MM.1S (cell line): ENCODE results near the gene ATG10.
"Not testable (repeated sequence)": the region's sequence is repeated elsewhere in the genome, so short reads cannot be mapped to it uniquely, and the experiment has no call there.

Experiments
- DNase-seq: peaks from one replicate; pipeline ENCODE4 v3.0.0-alpha.2; 2015
- H2AFZ ChIP-seq: fragments of 300-600 bp; sonication (generic); 2 replicates; pipeline ENCODE4 v1.6.0; 2016; ENCODE audit warnings: antibody characterized with exemption, low read length
- H3F3A ChIP-seq: fragments of 300-600 bp; sonication (generic); 2 replicates; pipeline ENCODE4 v1.6.1; 2016; ENCODE audit warnings: mild to moderate bottlenecking, antibody characterized with exemption, low read length, moderate library complexity, mixed read lengths; ENCODE audit not compliant: insufficient read depth
- H3K27ac ChIP-seq: fragments of 300-600 bp; sonication (generic); 2 replicates; pipeline ENCODE4 v1.5.1; 2016; ENCODE audit warnings: mild to moderate bottlenecking, low read length
- H3K27me3 ChIP-seq: fragments of 300-600 bp; sonication (generic); replicated peaks from 2 replicates; pipeline ENCODE4 v1.6.0; 2016; ENCODE audit warnings: low read length; ENCODE audit not compliant: insufficient read depth
- H3K36me3 ChIP-seq: fragments of 300-600 bp; sonication (generic); replicated peaks from 2 replicates; pipeline ENCODE4 v1.6.1; 2016; ENCODE audit warnings: mild to moderate bottlenecking, low read length, mixed read lengths; ENCODE audit not compliant: insufficient read depth
- H3K4me1 ChIP-seq: fragments of 300-600 bp; sonication (generic); 2 replicates; pipeline ENCODE4 v1.6.1; 2016; ENCODE audit warnings: low read length, mixed read lengths
- H3K4me2 ChIP-seq: fragments of 300-600 bp; sonication (generic); 2 replicates; pipeline ENCODE4 v1.6.0; 2016; ENCODE audit warnings: low read depth, low read length
- H3K4me3 ChIP-seq: fragments of 300-600 bp; sonication (generic); 2 replicates; pipeline ENCODE4 v1.5.1; 2016; ENCODE audit warnings: low read length, mixed read lengths
- H3K79me2 ChIP-seq: fragments of 300-600 bp; sonication (generic); 2 replicates; pipeline ENCODE4 v1.6.1; 2016; ENCODE audit warnings: mixed run types, low read length, mixed read lengths
- H3K9ac ChIP-seq: fragments of 300-600 bp; sonication (generic); 2 replicates; pipeline ENCODE4 v1.6.1; 2016; ENCODE audit warnings: low read length, mixed read lengths
- H3K9me2 ChIP-seq: fragments of 300-600 bp; sonication (generic); replicated peaks from 2 replicates; pipeline ENCODE4 v1.6.1; 2016; ENCODE audit warnings: mild to moderate bottlenecking, low read length, mixed read lengths; ENCODE audit not compliant: insufficient read depth
- H3K9me3 ChIP-seq: fragments of 300-600 bp; sonication (generic); replicated peaks from 2 replicates; pipeline ENCODE4 v1.6.1; 2016; ENCODE audit warnings: mild to moderate bottlenecking, low read length, mixed read lengths; ENCODE audit not compliant: insufficient read depth
- H4K20me1 ChIP-seq: fragments of 300-600 bp; sonication (generic); 2 replicates; pipeline ENCODE4 v1.6.1; 2016; ENCODE audit warnings: mild to moderate bottlenecking, low read length, moderate library complexity, mixed read lengths; ENCODE audit not compliant: insufficient read depth
- EZH2 ChIP-seq: fragments of 300-600 bp; sonication (generic); optimal IDR thresholded peaks from 2 replicates; pipeline ENCODE3; 2017; ENCODE audit warnings: low read depth, mild to moderate bottlenecking, antibody characterized with exemption, low read length, mixed read lengths
- EZH2phosphoT487 ChIP-seq: fragments of 300-600 bp; sonication (generic); IDR thresholded peaks from 2 replicates; pipeline ENCODE4 v1.6.1; 2018; ENCODE audit warnings: antibody characterized with exemption, low read length
- TF ChIP-seq, protein P1 (sequence below): fragments of 300-600 bp; sonication (generic); IDR thresholded peaks from 2 replicates; pipeline ENCODE4 v1.5.1; 2016; ENCODE audit warnings: antibody characterized with exemption, low read length, mixed read lengths

Gene ATG10

DNA sequence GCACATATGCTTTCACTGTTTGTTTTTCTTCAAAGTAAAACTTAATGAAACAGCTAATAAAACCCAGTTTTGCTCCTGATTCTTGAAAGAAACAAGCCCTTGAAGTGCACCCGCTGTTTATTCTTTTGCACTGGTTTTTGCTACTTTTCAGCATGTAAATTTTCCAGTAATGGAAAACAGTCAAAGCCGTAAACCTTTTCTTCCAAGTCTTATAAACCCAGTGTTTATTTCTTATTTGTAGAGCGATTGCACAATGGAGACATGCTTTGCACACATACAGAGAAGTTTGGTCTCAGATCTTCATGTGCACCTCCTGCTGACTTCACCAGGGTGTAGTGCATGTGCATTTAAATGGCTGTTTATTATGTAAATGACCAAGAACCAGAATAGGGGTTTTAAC, 51.8 kb downstream of the ATG10 start:
- TF ChIP-seq EZH2phosphoT487 = no peak
- no peak for TF ChIP-seq EZH2
- TF ChIP-seq, protein P1, sequence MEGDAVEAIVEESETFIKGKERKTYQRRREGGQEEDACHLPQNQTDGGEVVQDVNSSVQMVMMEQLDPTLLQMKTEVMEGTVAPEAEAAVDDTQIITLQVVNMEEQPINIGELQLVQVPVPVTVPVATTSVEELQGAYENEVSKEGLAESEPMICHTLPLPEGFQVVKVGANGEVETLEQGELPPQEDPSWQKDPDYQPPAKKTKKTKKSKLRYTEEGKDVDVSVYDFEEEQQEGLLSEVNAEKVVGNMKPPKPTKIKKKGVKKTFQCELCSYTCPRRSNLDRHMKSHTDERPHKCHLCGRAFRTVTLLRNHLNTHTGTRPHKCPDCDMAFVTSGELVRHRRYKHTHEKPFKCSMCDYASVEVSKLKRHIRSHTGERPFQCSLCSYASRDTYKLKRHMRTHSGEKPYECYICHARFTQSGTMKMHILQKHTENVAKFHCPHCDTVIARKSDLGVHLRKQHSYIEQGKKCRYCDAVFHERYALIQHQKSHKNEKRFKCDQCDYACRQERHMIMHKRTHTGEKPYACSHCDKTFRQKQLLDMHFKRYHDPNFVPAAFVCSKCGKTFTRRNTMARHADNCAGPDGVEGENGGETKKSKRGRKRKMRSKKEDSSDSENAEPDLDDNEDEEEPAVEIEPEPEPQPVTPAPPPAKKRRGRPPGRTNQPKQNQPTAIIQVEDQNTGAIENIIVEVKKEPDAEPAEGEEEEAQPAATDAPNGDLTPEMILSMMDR = no peak
- no peak overlapping the region for H3K4me2 ChIP-seq
- no peaks in the 10 kb centered on the region for H3K9me3 ChIP-seq
- no peak overlapping the region for H3K9ac ChIP-seq
- no peaks in the 10 kb centered on the region for H4K20me1 ChIP-seq
- H3F3A ChIP-seq = no peaks in the 10 kb centered on the region
- H3K36me3 ChIP-seq = no peaks in the 10 kb centered on the region
- DNase-seq = no peak
- H3K79me2 ChIP-seq = no peaks in the 10 kb centered on the region
- H3K4me1 ChIP-seq = no peaks in the 10 kb centered on the region
- no peaks in the 10 kb centered on the region for H3K27me3 ChIP-seq
- no peak overlapping the region for H3K4me3 ChIP-seq
- no peak overlapping the region for H2AFZ ChIP-seq
- no peaks in the 10 kb centered on the region for H3K9me2 ChIP-seq
- no peak overlapping the region for H3K27ac ChIP-seq

DNA sequence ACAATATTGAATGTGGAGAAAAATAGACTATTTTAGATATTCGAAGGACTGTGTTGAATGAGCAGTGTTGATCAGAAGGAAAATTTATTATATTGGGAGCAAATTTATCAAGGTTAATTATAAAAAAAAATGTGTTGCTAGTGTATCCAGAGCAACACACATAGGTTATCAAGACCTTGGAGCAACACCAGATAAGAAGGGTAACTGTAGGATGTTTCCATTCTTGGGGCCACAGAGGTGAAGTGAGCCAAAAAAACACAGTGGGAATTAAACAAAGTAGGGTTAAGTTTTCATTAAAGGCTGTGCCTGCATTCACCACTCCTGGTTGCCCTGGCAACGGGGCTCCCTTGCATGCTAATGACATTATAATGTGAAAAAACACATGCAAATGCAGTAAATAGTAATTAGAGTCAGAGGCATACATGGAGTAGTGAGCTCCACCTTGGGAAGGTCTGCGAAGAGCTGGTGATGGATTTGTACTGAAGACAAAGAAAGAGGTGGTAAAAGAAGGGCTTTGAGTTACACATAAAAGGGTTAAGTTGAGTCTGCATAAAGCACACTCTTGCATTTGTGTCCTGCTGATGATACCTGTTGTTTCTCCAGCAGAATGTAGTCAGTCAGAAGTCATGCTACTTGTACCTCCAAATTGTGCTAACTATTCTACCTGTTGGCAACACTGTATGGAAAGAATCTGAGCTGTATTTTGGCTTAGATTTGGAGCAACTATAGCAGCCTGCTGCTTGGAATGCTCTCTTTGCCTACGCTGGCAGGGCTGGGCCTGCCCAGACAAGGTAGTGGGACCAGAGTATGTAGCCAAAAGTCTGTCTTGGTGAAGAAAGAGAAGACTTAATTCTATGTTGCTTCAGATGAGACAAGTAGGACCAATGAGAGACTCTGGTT, 59.6 kb downstream of the ATG10 start:
- Histone ChIP-seq H3F3A (no peaks in the 10 kb centered on the region), H3K9ac (no peak overlapping the region), H3K36me3 (no peaks in the 10 kb centered on the region), H3K27me3 (no peaks in the 10 kb centered on the region), H3K4me2 (no peak overlapping the region), H4K20me1 (no peaks in the 10 kb centered on the region), H3K4me1 (no peaks in the 10 kb centered on the region), H3K9me3 (no peaks in the 10 kb centered on the region), H2AFZ (no peak overlapping the region), H3K27ac (no peak overlapping the region), H3K4me3 (no peak overlapping the region), H3K79me2 (no peaks in the 10 kb centered on the region), H3K9me2 (no peaks in the 10 kb centered on the region)
- TF ChIP-seq EZH2phosphoT487 (no peak), EZH2 (no peak)
- TF ChIP-seq, protein P1 = no peak
- DNase-seq = no peak

DNA sequence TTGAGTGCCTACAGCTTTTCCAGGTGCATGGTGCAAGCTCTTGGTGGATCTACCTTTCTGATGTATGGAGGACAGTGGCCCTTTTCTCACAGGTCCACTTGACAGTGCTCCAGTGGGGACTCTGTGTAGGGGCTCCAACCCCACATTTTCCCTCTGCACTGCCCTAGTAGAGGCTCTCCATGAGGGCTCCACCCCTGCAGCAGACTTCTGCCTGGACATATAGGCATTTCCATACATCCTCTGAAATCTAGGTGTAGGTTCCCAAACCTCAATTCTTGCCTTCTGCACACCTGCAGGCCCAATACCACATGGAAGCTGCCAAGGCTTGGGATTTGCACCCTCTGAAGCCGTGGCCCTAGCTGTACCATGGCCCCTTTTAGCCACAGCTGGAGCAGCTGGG, 71.1 kb downstream of the ATG10 start:
- not testable (repeated sequence) for H3K27me3 ChIP-seq, H3K9me2 ChIP-seq, H3K4me3 ChIP-seq, DNase-seq, H3K9ac ChIP-seq, H3K9me3 ChIP-seq, H4K20me1 ChIP-seq, H2AFZ ChIP-seq, H3K4me2 ChIP-seq, H3K27ac ChIP-seq, H3K36me3 ChIP-seq, H3F3A ChIP-seq, H3K79me2 ChIP-seq, H3K4me1 ChIP-seq

DNA sequence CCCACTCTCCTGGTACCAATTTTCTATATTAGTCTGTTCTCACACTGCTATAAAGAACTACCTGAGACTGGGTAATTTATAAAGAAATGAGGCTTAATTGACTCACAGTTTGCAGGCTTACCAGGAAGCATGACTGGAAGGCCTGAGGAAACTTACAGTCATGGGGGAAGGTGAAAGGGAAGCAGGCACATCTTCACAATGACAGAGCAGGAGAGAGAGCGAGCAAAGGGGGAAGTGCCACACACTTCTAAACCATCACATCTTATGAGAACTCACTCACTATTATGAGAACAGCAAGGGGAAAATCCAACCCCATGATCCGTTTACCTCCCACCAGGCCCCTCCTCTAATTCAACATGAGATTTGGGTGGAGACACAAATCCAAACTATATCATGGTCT, 72.2 kb downstream of the ATG10 start:
- H3F3A ChIP-seq = no peaks in the 10 kb centered on the region
- no peaks in the 10 kb centered on the region for H3K36me3 ChIP-seq
- no peaks in the 10 kb centered on the region for H3K9me3 ChIP-seq
- no peaks in the 10 kb centered on the region for H4K20me1 ChIP-seq
- no peaks in the 10 kb centered on the region for H3K27me3 ChIP-seq
- H3K4me2 ChIP-seq = no peak overlapping the region
- no peaks in the 10 kb centered on the region for H3K4me1 ChIP-seq
- no peak overlapping the region for H2AFZ ChIP-seq
- DNase-seq = no peak
- no peak for TF ChIP-seq EZH2
- TF ChIP-seq, protein P1 = no peak
- no peak for TF ChIP-seq EZH2phosphoT487
- H3K4me3 ChIP-seq = no peak overlapping the region
- no peaks in the 10 kb centered on the region for H3K9me2 ChIP-seq
- H3K79me2 ChIP-seq = no peaks in the 10 kb centered on the region
- no peak overlapping the region for H3K9ac ChIP-seq
- H3K27ac ChIP-seq = no peak overlapping the region
